HCT116 (cell line): ENCODE measurements around the gene PPP1R14B. TPM values are rescaled to one million over a fixed set of nuclear protein-coding genes. Genes with fewer than 3 reads are reported as not detected.

Experiments
- ATAC-seq: fragments of 200-7000 bp; cut with Tn5 transposase; 2 replicates; pipeline ENCODE4 v1.9.1; 2020; ENCODE audit warnings: mild to moderate bottlenecking, moderate library complexity
- BruUV-seq: library from RNA; stranded (reverse); fragments of 400-500 nt; replicated peaks from 2 replicates; lab custom pipeline; 2021; lab: Mats Ljungman, UMichigan
- CTCF ChIA-PET: fragments of 300-600 bp; sonication (Branson Sonifier 250); formaldehyde crosslinking; loops from one replicate; lab custom pipeline; 2021; ENCODE audit warnings: antibody characterized with exemption; lab: Charles Lee
- POLR2A ChIA-PET: fragments of 300-600, 350-600 bp; sonication (Branson Sonifier 250); formaldehyde crosslinking; loops from one replicate; lab custom pipeline; 2021; ENCODE audit warnings: antibody characterized with exemption; lab: Charles Lee
- RAD21 ChIA-PET, 2 experiments: fragments of 300-600 bp; sonication (Branson Sonifier 250); formaldehyde crosslinking; loops; one replicate each; lab custom pipeline; 2023; ENCODE audit warnings: low total read pairs in 2 of 2; ENCODE audit not compliant: uncharacterized antibody in 2 of 2, unreplicated experiment in 2 of 2, low non-redundant PET in 1 of 2; lab: Charles Lee
- DNase-seq: peaks from one replicate; pipeline ENCODE4 v3.0.0-alpha.2; 2010; ENCODE audit warnings: low read depth, low spot score
- H2AFZ ChIP-seq: fragments of 200-600 bp; shearing (Covaris generic), sonication (generic); 2 replicates; pipeline ENCODE4 v1.6.1; 2017; ENCODE audit warnings: low read depth, mixed run types, mixed read lengths, antibody characterized with exemption, low read length; ENCODE audit not compliant: poor library complexity, severe bottlenecking
- H3K27ac ChIP-seq: 2 replicates; pipeline ENCODE4 v1.5.1; 2012; ENCODE audit warnings: low read depth, low read length
- H3K27me3 ChIP-seq: fragments of 200-600 bp; sonication (generic); 2 replicates; pipeline ENCODE4 v1.6.1; 2016; ENCODE audit warnings: mixed run types, low read length, mixed read lengths; ENCODE audit not compliant: insufficient read depth
- H3K36me3 ChIP-seq, 2 experiments: fragments of 200-500 bp in 1 of 2; fragments of 200-600 bp in 1 of 2; sonication (Bioruptor generic) in 1 of 2; sonication (generic) in 1 of 2; 2 replicates each; pipeline versions ENCODE4 v1.5.1 to v1.6.1; 2014 to 2016; ENCODE audit warnings: low read length in 2 of 2, inconsistent platforms in 1 of 2, mixed read lengths in 1 of 2, mixed run types in 1 of 2; ENCODE audit not compliant: insufficient read depth in 2 of 2, control insufficient read depth in 1 of 2
- H3K4me1 ChIP-seq, 2 experiments: fragments of 200-600 bp in 1 of 2; sonication (generic) in 1 of 2; 2 replicates each; pipeline versions ENCODE4 v1.5.1 to v1.6.1; 2012 to 2017; ENCODE audit warnings: low read length in 2 of 2, inconsistent platforms in 1 of 2, mild to moderate bottlenecking in 1 of 2, mixed read lengths in 1 of 2, mixed run types in 1 of 2, moderate library complexity in 1 of 2; ENCODE audit not compliant: insufficient read depth in 2 of 2, control insufficient read depth in 1 of 2
- H3K4me2 ChIP-seq: fragments of 200-600 bp; sonication (generic); 2 replicates; pipeline ENCODE4 v1.6.1; 2017; ENCODE audit warnings: mixed run types, low read length, mixed read lengths
- H3K4me3 ChIP-seq, 2 experiments: fragments of 200-600 bp in 1 of 2; sonication (generic) in 1 of 2; replicated peaks in 1 of 2; 2 replicates each; pipeline ENCODE4 v1.5.1; 2011 to 2016; ENCODE audit warnings: low read length in 2 of 2, control low read depth in 1 of 2, low read depth in 1 of 2, mild to moderate bottlenecking in 1 of 2, mixed read lengths in 1 of 2, mixed run types in 1 of 2
- H3K79me2 ChIP-seq: fragments of 200-600 bp; sonication (generic); 2 replicates; pipeline ENCODE4 v1.6.1; 2017; ENCODE audit warnings: mild to moderate bottlenecking, mixed run types, low read length, moderate library complexity, mixed read lengths; ENCODE audit not compliant: insufficient read depth
- H3K9ac ChIP-seq: fragments of 200-600 bp; sonication (generic); 2 replicates; pipeline ENCODE4 v1.6.1; 2016; ENCODE audit warnings: low read length, mixed read lengths
- H3K9me2 ChIP-seq: fragments of 200-600 bp; sonication (generic), shearing (Covaris generic); 2 replicates; pipeline ENCODE4 v1.6.1; 2017; ENCODE audit warnings: mixed run types, mild to moderate bottlenecking, moderate library complexity; ENCODE audit not compliant: insufficient read depth
- H3K9me3 ChIP-seq, 2 experiments: fragments of 200-500 bp in 1 of 2; fragments of 200-600 bp in 1 of 2; sonication (Bioruptor generic) in 1 of 2; sonication (generic) in 1 of 2; 2 replicates each; pipeline ENCODE4 v1.6.1; 2014 to 2017; ENCODE audit warnings: low read length in 2 of 2, mixed read lengths in 2 of 2, inconsistent platforms in 1 of 2, low read depth in 1 of 2, mild to moderate bottlenecking in 1 of 2, mixed run types in 1 of 2, moderate library complexity in 1 of 2; ENCODE audit not compliant: control insufficient read depth in 1 of 2, insufficient read depth in 1 of 2
- H4K20me1 ChIP-seq: fragments of 200-600 bp; sonication (generic), shearing (Covaris generic); 2 replicates; pipeline ENCODE4 v1.6.1; 2017; ENCODE audit warnings: mixed run types, mild to moderate bottlenecking, moderate library complexity; ENCODE audit not compliant: insufficient read depth
- CTCF ChIP-seq, 3 experiments: fragments of 200-600 bp in 1 of 3; sonication (generic) in 1 of 3; IDR thresholded peaks in 2 of 3; conservative IDR thresholded peaks in 1 of 3; 2 replicates each; pipeline ENCODE4 v1.5.1; 2012 to 2017; ENCODE audit warnings: low read depth in 2 of 3, low read length in 2 of 3, antibody characterized with exemption in 1 of 3, borderline replicate concordance in 1 of 3, control low read depth in 1 of 3, mild to moderate bottlenecking in 1 of 3, mixed read lengths in 1 of 3, mixed run types in 1 of 3, moderate library complexity in 1 of 3; ENCODE audit not compliant: insufficient read depth in 1 of 3
- EGR1 ChIP-seq: IDR thresholded peaks from 2 replicates; pipeline ENCODE4 v1.6.1; 2012; ENCODE audit warnings: low read depth
- ELF1 ChIP-seq: IDR thresholded peaks from 2 replicates; pipeline ENCODE4 v1.6.1; 2012; ENCODE audit warnings: low read depth, borderline replicate concordance
- EZH2phosphoT487 ChIP-seq: fragments of 200-600 bp; IDR thresholded peaks from 2 replicates; pipeline ENCODE4 v1.6.1; 2018; ENCODE audit warnings: antibody characterized with exemption, borderline replicate concordance
- FOSL1 ChIP-seq: IDR thresholded peaks from 2 replicates; pipeline ENCODE4 v1.6.1; 2012; ENCODE audit warnings: low read depth
- JUND ChIP-seq: IDR thresholded peaks from 2 replicates; pipeline ENCODE4 v1.6.1; 2012
- POLR2AphosphoS5 ChIP-seq: IDR thresholded peaks from 2 replicates; pipeline ENCODE4 v1.6.1; 2011; ENCODE audit warnings: mild to moderate bottlenecking, low read depth, low read length, moderate library complexity
- SP1 ChIP-seq: IDR thresholded peaks from 2 replicates; pipeline ENCODE4 v1.6.1; 2012; ENCODE audit warnings: low read depth
- ZFX ChIP-seq: fragments of 450-650 bp; IDR thresholded peaks from 2 replicates; pipeline ENCODE4 v1.6.1; 2017
- ZNF274 ChIP-seq: fragments of 200-500 bp; sonication (Bioruptor generic); IDR thresholded peaks from 2 replicates; pipeline ENCODE4 v1.6.1; 2014; ENCODE audit warnings: mild to moderate bottlenecking, low read depth, low read length, inconsistent platforms
- intact Hi-C: fragments of 100-400 bp; cut with micrococcal nuclease; formaldehyde crosslinking; loops from 2 replicates; pipeline ENCODE4 v1.10.0; 2022
- total RNA-seq: library from RNA; stranded (reverse); gene quantifications from one replicate; pipeline ENCODE4 v1.2.1, GENCODE V29; 2021; ENCODE audit not compliant: unreplicated experiment

PPP1R14B gene
- total RNA-seq, 1 experiment from 2014 or later: 332 TPM

DNA sequence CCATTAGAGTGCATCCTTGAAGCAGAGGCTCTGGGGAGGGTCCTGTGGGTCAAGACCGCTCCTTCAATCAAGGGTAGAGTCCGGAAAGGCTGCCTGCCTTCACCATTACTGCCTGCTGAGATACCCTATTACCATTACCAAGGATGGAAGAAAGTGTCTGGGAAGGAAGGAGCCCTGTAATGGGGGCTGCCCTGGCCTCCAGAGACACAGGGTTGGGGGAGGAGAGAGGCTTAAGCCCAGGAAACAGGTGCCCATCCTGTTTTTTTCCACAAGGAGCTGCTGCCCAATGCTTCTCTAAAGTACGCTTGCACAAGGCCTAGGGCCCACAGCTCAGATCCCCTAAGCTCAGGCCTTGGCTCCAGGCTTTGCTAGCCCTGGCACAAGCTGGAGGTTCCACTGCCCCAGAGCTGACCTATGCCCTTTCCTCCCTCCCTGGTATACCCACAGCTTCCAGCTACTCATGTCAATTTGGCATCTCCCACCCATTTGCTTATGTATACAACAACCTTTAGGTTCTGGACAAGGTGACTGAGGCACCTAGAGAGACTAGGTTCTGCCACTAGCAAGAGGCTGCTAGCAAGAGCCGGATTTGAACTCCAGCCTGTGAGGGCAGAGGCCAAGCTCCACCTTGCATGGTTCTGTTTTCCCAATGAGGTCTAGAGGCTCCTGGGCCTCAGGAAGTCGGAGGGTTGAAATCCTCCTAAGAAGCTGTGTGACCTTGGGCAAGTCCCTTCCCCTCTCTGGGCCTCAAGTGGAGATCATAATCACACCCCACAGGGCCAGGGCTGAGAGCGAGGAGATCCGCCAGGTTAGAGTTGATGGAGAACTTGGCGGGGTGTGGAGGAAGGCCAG is 3.0 kb upstream of the PPP1R14B start:
- H3K27me3 ChIP-seq: no peaks in the 10 kb centered on the region
- H3K9me3 ChIP-seq: no peaks in the 10 kb centered on the region
- H3K36me3 ChIP-seq: peaks cover 0 to 6% of the 10 kb centered on the region in 2 experiments; a peak in 1 of 4 replicates
- no peak overlapping the region; the same call in 1 of the 2 replicates for H3K27ac ChIP-seq
- no peaks in the 10 kb centered on the region for H3K9me2 ChIP-seq
- H3K4me1 ChIP-seq: peaks cover 26 to 66% of the 10 kb centered on the region in 2 experiments
- CTCF ChIA-PET: interaction anchor here (1.1 to 1.9 kb wide), 6 partner anchors 8 to 106 kb away, joined by 3 to 7 read pairs (median 4); partner anchors contain the start of gene FKBP2
- no peak for DNase-seq
- POLR2A ChIA-PET: interaction anchor here (1.0 to 1.6 kb wide), 4 partner anchors 9 to 68 kb away, joined by 3 to 6 read pairs (median 4); partner anchors contain the start of genes FKBP2 and PRDX5
- no peaks in the 10 kb centered on the region for H4K20me1 ChIP-seq
- BruUV-seq: no TSS peak
- peak overlapping the region; percentile 97; the same call in 1 of the 2 replicates for H3K9ac ChIP-seq
- H3K4me3 ChIP-seq: no peak overlapping the region; a peak in 1 of 4 replicates
- intact Hi-C loops: loop anchor here (2.0 kb wide), 1 partner anchor 55 kb away; the partner anchor contains the start of gene ESRRA
- H2AFZ ChIP-seq: no peak overlapping the region
- no peak for TF ChIP-seq FOSL1
- no peak for TF ChIP-seq ELF1
- no peak for TF ChIP-seq ZNF274
- TF ChIP-seq POLR2AphosphoS5: no peak
- TF ChIP-seq EGR1: no peak
- no peak for TF ChIP-seq JUND
- TF ChIP-seq ZFX: no peak
- TF ChIP-seq SP1: no peak
- TF ChIP-seq EZH2phosphoT487: no peak
- TF ChIP-seq CTCF (IDR thresholded peaks at IDR 0.05 in 2 of 3, conservative IDR thresholded peaks at IDR 0.05 in 1 of 3; ENCODE audit: borderline replicate concordance in 1 of 3, insufficient read depth in 1 of 3, low read depth in 2 of 3, low read length in 2 of 3): no peak
- TF ChIP-seq, all 23 proteins: peak for 0
- no peak for ATAC-seq
- no peak overlapping the region; the same call in 1 of the 2 replicates for H3K4me2 ChIP-seq
- RAD21 ChIA-PET: no interaction called here
- H3K79me2 ChIP-seq: peaks cover 50% of the 10 kb centered on the region
